Thyroid gland (tissue), 4 donors: ENCODE measurements around the gene SEC14L1. TPM values are rescaled to one million over a fixed set of nuclear protein-coding genes. Genes with fewer than 3 reads are reported as not detected.

Experiments
- DNase-seq, 2 donors: peaks; one replicate each; pipeline ENCODE4 v3.0.0-alpha.2; 2019
- H3K27ac ChIP-seq, 3 donors: fragments of 200-600 bp; sonication (generic); 1 replicate in 2 of 3; 2 replicates in 1 of 3; pipeline ENCODE4 v1.5.1; 2016 to 2019; ENCODE audit warnings: mild to moderate bottlenecking in 1 of 3, moderate library complexity in 1 of 3
- H3K27me3 ChIP-seq: fragments of 200-600 bp; sonication (generic); one replicate; pipeline ENCODE4 v1.5.1; 2019
- H3K36me3 ChIP-seq, 2 donors: fragments of 200-600 bp; sonication (generic); one replicate each; pipeline ENCODE4 v1.5.1; 2016 to 2019
- H3K4me1 ChIP-seq, 2 donors: fragments of 200-600 bp; sonication (generic); one replicate each; pipeline ENCODE4 v1.5.1; 2017 to 2019
- H3K4me3 ChIP-seq, 3 donors: fragments of 200-600 bp; sonication (generic); replicated peaks in 1 of 3; 1 replicate in 2 of 3; 2 replicates in 1 of 3; pipeline ENCODE4 v1.5.1; 2016; ENCODE audit warnings: mild to moderate bottlenecking in 1 of 3
- H3K9me3 ChIP-seq: fragments of 200-600 bp; sonication (generic); one replicate; pipeline ENCODE4 v1.5.1; 2017
- POLR2A ChIP-seq, 2 donors: fragments of 450-650 bp; IDR thresholded peaks; one replicate each; pipeline ENCODE4 v1.6.1; 2017; ENCODE audit warnings: antibody characterized with exemption in 2 of 2, mild to moderate bottlenecking in 2 of 2, moderate library complexity in 1 of 2
- WGBS, 2 donors: methylation state at CpG; one replicate each; pipeline ENCODE4 v1.1.5; 2017; 5-methylcytosine and 5-hydroxymethylcytosine counted together
- intact Hi-C: fragments of 100-400 bp; cut with DNase I; formaldehyde crosslinking; loops from one replicate; pipeline ENCODE4 v1.15.1; 2023
- total RNA-seq, 4 donors: library from RNA; depleted of rRNA; stranded (reverse); fragments of >200 nt; gene quantifications; one replicate each; pipeline ENCODE4 v1.2.3, GENCODE V29; 2016
- TF ChIP-seq, protein P1 (sequence below), 6 experiments: fragments of 200-600 bp in 3 of 6; fragments of 450-650 bp in 3 of 6; sonication (generic) in 3 of 6; IDR thresholded peaks; one replicate each; pipeline ENCODE4 v1.5.1; 2016 to 2019; ENCODE audit warnings: antibody characterized with exemption in 6 of 6, mild to moderate bottlenecking in 2 of 6, inconsistent platforms in 1 of 6, moderate library complexity in 1 of 6

The SEC14L1 gene
- total RNA-seq, 4 donors from 2014 or later, result 57.6 to 287 (median 102) TPM

DNA sequence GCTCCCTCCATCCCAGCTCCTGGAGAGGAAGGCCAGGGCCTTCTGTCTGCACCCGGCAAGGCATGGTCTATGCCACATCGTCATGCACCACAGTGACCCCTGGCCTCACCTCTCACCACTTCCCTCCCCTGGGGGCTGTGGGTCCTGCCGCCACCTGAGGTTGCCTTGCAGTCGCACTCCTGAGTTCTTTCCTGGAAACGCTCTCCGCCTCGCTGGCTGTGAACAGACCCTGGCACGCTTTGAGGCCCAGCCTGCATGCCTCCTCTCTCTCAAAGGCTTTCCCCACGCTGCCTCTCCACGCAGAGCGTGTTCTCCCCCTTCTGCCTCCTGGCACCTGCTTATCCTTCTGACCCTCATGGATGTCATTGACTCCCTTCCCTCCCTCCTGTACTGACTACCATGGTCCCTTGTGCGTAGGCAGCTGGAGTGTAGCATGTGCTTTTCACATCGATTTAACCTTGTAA lies 45.4 kb downstream of the SEC14L1 start:
- intact Hi-C loops, result no loop called here
- no peak overlapping the region for H3K4me3 ChIP-seq
- no peaks in the 10 kb centered on the region for H3K9me3 ChIP-seq
- H3K27me3 ChIP-seq, result no peaks in the 10 kb centered on the region
- 22 to 35% methylated on average over 11 to 13 of the region's 13 CpGs for WGBS, 2 donors
- H3K4me1 ChIP-seq, result peaks cover 58 to 63% of the 10 kb centered on the region in 2 donors
- peak overlapping the region; percentile 64 to 80 (median 78) for H3K27ac ChIP-seq
- peak; percentile 83 for DNase-seq
- TF ChIP-seq, protein P1, sequence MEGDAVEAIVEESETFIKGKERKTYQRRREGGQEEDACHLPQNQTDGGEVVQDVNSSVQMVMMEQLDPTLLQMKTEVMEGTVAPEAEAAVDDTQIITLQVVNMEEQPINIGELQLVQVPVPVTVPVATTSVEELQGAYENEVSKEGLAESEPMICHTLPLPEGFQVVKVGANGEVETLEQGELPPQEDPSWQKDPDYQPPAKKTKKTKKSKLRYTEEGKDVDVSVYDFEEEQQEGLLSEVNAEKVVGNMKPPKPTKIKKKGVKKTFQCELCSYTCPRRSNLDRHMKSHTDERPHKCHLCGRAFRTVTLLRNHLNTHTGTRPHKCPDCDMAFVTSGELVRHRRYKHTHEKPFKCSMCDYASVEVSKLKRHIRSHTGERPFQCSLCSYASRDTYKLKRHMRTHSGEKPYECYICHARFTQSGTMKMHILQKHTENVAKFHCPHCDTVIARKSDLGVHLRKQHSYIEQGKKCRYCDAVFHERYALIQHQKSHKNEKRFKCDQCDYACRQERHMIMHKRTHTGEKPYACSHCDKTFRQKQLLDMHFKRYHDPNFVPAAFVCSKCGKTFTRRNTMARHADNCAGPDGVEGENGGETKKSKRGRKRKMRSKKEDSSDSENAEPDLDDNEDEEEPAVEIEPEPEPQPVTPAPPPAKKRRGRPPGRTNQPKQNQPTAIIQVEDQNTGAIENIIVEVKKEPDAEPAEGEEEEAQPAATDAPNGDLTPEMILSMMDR (IDR thresholded peaks at IDR 0.05), result no peak
- no peak for TF ChIP-seq POLR2A (IDR thresholded peaks at IDR 0.05)
- H3K36me3 ChIP-seq, result peaks cover 3 to 4% of the 10 kb centered on the region in 2 donors

DNA sequence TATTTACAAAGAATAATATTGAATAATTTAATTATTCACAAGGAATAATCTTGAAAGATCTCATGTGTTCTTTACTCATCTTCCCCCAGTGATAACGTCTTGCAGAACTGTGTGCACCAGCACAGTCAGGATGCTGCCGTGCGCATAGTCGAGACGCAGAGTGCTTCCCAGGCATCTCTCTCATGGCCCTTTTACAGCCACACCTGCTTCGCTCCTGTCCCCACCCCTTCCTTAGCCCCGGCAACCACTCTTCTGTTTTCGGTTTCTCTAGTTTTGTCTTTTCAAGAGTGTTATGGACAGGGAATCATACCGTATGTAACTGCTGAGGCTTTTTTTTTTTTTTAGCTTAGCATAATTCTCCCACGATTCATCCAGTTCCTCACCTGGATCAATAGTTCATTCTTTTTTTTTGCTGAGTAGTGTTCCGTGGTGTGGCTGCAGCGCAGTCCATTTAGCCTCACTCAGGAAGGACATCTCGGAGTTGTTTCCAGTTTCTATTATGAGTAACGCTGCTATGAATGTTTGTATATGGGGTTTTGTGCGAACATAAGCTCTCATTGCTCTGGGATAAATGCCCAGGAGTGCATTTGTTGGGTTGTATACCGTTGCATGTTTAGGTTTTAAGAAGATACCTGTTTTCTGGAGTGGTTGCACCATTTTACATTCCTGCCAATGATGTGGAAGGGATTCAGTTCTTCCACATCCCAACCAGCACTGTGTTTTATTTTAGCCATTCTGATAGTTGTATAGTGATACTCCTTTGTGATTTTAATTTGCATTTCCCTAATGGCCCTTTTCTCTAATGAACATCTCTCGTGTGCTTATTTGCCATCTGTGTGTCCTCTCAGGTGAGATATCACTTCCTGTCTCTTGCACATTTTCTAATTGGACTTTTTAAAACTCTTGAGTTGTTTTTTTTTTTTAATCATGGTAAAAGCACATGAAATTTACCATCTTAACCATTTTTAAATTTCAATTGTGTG lies 47.6 kb downstream of the SEC14L1 start:
- Histone ChIP-seq H3K9me3 (no peaks in the 10 kb centered on the region), H3K27ac (peak overlapping the region in 1 of 3 donors; percentile 45), H3K4me3 (no peak overlapping the region), H3K36me3 (peaks cover 14 to 22% of the 10 kb centered on the region in 2 donors), H3K4me1 (peaks cover 38 to 47% of the 10 kb centered on the region in 2 donors), H3K27me3 (no peaks in the 10 kb centered on the region)
- intact Hi-C loops, result no loop called here
- WGBS, 2 donors, result 80 to 88% methylated on average over 17 of the region's 17 CpGs
- no peak for DNase-seq
- TF ChIP-seq POLR2A (IDR thresholded peaks at IDR 0.05), result no peak
- TF ChIP-seq, protein P1 (IDR thresholded peaks at IDR 0.05), result no peak

DNA sequence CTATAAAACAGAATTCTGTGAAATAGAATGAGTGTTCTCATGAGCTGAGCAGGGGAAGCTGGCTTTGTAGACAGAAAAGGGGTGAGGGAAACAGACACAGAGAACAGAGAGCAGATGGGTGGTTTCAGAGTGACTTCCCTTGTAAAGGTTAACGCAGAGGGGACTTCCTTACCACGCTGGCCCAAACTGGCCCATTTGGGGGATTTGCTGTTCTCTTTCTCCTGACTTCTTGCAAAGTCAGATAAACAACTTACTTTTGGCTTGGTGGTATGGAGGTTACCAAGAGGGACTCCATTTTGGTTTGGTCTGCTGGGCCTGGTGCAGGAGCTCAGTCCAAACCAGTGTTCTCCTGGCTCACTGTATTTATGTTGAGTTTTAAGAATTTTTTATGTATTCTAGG lies 48.4 kb downstream of the SEC14L1 start:
- Histone ChIP-seq H3K36me3 (peaks cover 21 to 30% of the 10 kb centered on the region in 2 donors), H3K4me1 (peaks cover 31 to 39% of the 10 kb centered on the region in 2 donors), H3K27ac (peak overlapping the region in 1 of 3 donors; percentile 45), H3K27me3 (no peaks in the 10 kb centered on the region), H3K4me3 (no peak overlapping the region), H3K9me3 (no peaks in the 10 kb centered on the region)
- TF ChIP-seq POLR2A (IDR thresholded peaks at IDR 0.05), result no peak
- TF ChIP-seq, protein P1 (IDR thresholded peaks at IDR 0.05), result no peak
- intact Hi-C loops, result no loop called here
- no peak for DNase-seq
- WGBS, 2 donors, result 83 to 90% methylated on average over 2 of the region's 2 CpGs

DNA sequence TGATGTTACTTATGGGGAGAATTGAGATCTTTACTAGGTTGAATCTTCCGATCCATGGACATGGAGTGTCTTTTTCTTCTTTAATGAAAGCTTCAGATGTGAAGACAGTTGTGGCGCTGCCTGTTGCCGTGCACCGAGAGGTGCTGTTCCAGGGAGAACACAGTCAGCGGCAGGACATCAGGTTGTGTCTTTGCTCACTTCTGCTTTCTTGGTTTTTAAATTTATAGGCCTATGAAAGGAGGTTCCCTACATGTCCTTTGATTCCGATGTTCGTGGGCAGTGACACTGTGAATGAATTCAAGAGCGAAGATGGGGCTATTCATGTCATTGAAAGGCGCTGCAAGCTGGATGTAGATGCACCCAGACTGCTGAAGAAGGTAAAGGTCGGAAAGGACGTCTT lies 49.8 kb downstream of the SEC14L1 start:
- Histone ChIP-seq H3K4me1 (peaks cover 16 to 25% of the 10 kb centered on the region in 2 donors), H3K9me3 (no peaks in the 10 kb centered on the region), H3K27me3 (no peaks in the 10 kb centered on the region), H3K36me3 (peaks cover 34 to 44% of the 10 kb centered on the region in 2 donors), H3K27ac (no peak overlapping the region), H3K4me3 (no peak overlapping the region)
- WGBS, 2 donors, result 91 to 95% methylated on average over 11 of the region's 11 CpGs
- no peak for DNase-seq
- intact Hi-C loops, result no loop called here
- TF ChIP-seq POLR2A (IDR thresholded peaks at IDR 0.05), result no peak
- TF ChIP-seq, protein P1 (IDR thresholded peaks at IDR 0.05), result no peak

DNA sequence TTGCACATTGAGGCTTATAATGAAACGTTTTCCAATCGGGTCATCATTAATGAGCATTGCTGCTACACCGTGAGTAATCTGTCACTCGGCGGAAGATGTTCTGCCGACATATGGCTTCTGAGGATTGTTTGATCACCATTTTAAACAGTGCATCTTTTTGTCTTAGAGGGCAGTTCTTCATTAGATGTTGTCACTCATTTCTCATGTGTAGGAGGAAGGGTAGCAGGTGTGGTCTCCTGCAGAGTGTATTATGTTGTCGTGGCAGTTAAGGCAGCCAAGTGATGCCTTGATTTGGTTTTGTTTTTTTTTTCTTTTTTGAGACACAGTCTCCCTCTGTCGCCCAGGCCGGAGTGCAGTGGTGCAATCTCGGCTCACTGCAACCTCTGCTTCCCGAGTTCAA lies 50.5 kb downstream of the SEC14L1 start:
- Histone ChIP-seq H3K4me1 (peaks cover 10 to 18% of the 10 kb centered on the region in 2 donors), H3K4me3 (no peak overlapping the region), H3K27ac (no peak overlapping the region), H3K9me3 (no peaks in the 10 kb centered on the region), H3K27me3 (no peaks in the 10 kb centered on the region), H3K36me3 (peaks cover 41 to 51% of the 10 kb centered on the region in 2 donors)
- DNase-seq, result no peak
- 90% methylated on average over 11 of the region's 11 CpGs for WGBS, 2 donors
- TF ChIP-seq POLR2A (IDR thresholded peaks at IDR 0.05), result no peak
- TF ChIP-seq, protein P1 (IDR thresholded peaks at IDR 0.05), result no peak
- intact Hi-C loops, result no loop called here
